Subcutaneous adipose tissue (tissue), 4 donors: ENCODE results near the gene PSENEN. TPM values are rescaled to one million over a fixed set of nuclear protein-coding genes. Genes with fewer than 3 reads are reported as not detected.

Experiments used
- CTCF ChIP-seq: fragments of 450-650 bp; IDR thresholded peaks from one replicate; pipeline ENCODE4 v1.5.1; 2016; ENCODE audit warnings: low read depth, mild to moderate bottlenecking, control low read depth, antibody characterized with exemption, moderate library complexity
- total RNA-seq, 4 donors: library from RNA; depleted of rRNA; stranded (reverse); fragments of >200 nt; gene quantifications; one replicate each; pipeline ENCODE4 v1.1.0, GENCODE V29; 2016

Gene PSENEN
- total RNA-seq, 4 donors from 2014 or later, result 23.4 to 71.3 (median 35.7) TPM

- no peak for TF ChIP-seq CTCF
These were observed 25.3 kb upstream of the PSENEN start for GRCh38 chr19:35720163-35720524.

- TF ChIP-seq CTCF, result no peak
These were observed 24.8 kb upstream of the PSENEN start for GRCh38 chr19:35720648-35721047.

- TF ChIP-seq CTCF, result no peak
These were observed 24.1 kb upstream of the PSENEN start for GRCh38 chr19:35721374-35721773.

GRCh38 chr19:35722461-35722860, 23.0 kb upstream of the PSENEN start:
- TF ChIP-seq CTCF, result no peak

GRCh38 chr19:35722897-35723296, 22.6 kb upstream of the PSENEN start:
- TF ChIP-seq CTCF, result no peak

GRCh38 chr19:35723671-35724070, 21.8 kb upstream of the PSENEN start:
- no peak for TF ChIP-seq CTCF

GRCh38 chr19:35724560-35724959, 20.9 kb upstream of the PSENEN start:
- no peak for TF ChIP-seq CTCF
